Naive thymus-derived CD8-positive, alpha-beta T cell (primary cell): ENCODE measurements around the gene PRF1. TPM values are rescaled to one million over a fixed set of nuclear protein-coding genes. Genes with fewer than 3 reads are reported as not detected.
A peak's percentile ranks its signal among the peaks of the same experiment; 100 is the strongest.

Experiments used
- ATAC-seq, 2 donors: fragments of 150-1000 bp; cut with Tn5 transposase in 1 of 2; sonication (Bioruptor Pico), chemical (Tn5 transposase) in 1 of 2; 1 replicate in 1 of 2; 2 replicates in 1 of 2; pipeline ENCODE4 v1.10.0; 2021; ENCODE audit warnings: mild to moderate bottlenecking in 2 of 2, moderate library complexity in 2 of 2
- POLR2A ChIA-PET: fragments of 350-600 bp; sonication (Branson Sonifier 250); formaldehyde crosslinking; loops from one replicate; lab custom pipeline; 2021; ENCODE audit warnings: antibody characterized with exemption; lab: Charles Lee
- DNase-seq, 10 donors: peaks; one replicate each; pipeline versions ENCODE4 v3.0.0 to v3.0.0-alpha.2; 2020 to 2022
- H3K27ac Mint-ChIP-seq, 10 donors: one replicate each; pipeline ENCODE4 v1.8.0; 2020 to 2022; ENCODE audit warnings: mild to moderate bottlenecking in 10 of 10, mixed read lengths in 10 of 10, moderate library complexity in 4 of 10, inconsistent platforms in 1 of 10
- H3K27me3 Mint-ChIP-seq, 5 donors: one replicate each; pipeline ENCODE4 v1.8.0; 2021 to 2022; ENCODE audit warnings: mixed read lengths in 5 of 5
- H3K36me3 Mint-ChIP-seq, 3 donors: one replicate each; pipeline ENCODE4 v1.8.0; 2020 to 2022; ENCODE audit warnings: mixed read lengths in 3 of 3, mild to moderate bottlenecking in 2 of 3, inconsistent platforms in 1 of 3
- H3K4me1 Mint-ChIP-seq, 4 donors: one replicate each; pipeline ENCODE4 v1.8.0; 2021 to 2022; ENCODE audit warnings: mixed read lengths in 4 of 4
- H3K4me3 Mint-ChIP-seq, 10 donors: one replicate each; pipeline ENCODE4 v1.8.0; 2020 to 2022; ENCODE audit warnings: mild to moderate bottlenecking in 10 of 10, mixed read lengths in 10 of 10, moderate library complexity in 6 of 10, inconsistent platforms in 1 of 10
- H3K9me3 Mint-ChIP-seq, 9 donors: one replicate each; pipeline ENCODE4 v1.8.0; 2020 to 2022; ENCODE audit warnings: mixed read lengths in 9 of 9, mild to moderate bottlenecking in 3 of 9, inconsistent platforms in 1 of 9, moderate library complexity in 1 of 9
- polyA plus RNA-seq, 3 donors: library from polyadenylated mRNA; unstranded; fragments of 300-500 nt; fragmentation: Illumina TruSeq; gene quantifications; one replicate each; pipeline ENCODE4 v1.2.3, GENCODE V29; 2021
- total RNA-seq, 8 experiments: library from RNA in 2 of 8; stranded (reverse) in 2 of 8; gene quantifications; one replicate each; pipeline ENCODE4 v1.2.3 and lab custom pipeline; 2021 to 2026

Gene PRF1
- total and polyA plus RNA-seq, 5 experiments from 2014 or later: 14.7 to 435 (median 58.3) TPM

DNA sequence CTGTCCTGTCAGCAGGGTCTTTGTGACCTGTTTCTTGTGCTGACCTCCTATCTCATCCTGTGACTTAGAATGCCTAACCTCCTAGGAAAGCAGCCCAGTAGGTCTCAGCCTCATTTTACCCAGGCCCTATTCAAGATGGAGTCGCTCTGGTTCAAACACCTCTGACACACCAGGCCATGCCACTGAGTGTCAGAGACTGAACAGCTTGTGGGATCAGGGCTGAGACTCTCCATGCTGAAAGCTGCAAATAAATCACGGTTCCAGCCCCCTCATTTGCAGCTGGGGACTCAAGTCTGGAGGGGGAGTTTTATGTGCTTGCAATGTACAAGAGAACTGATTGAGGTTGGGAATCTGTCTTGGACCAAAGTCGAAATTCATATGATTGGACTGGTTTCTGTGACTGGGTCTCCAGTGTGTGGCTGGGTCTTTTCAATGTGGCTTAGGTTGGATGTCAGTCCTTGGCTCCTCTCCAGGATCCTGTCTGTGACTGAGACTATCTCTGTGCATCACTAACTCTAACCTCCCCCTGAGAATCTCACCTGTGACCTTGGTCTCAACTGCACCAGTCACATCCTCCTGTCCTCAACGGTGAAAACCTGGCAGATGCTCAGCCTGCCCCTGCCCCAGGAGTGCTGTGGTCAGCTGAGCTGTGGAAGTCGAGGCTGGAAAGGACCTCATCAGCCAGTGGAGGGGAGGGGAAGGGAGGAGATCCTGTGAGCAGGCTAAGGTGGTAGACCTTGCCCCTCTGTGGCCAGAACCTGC, 11.7 kb downstream of the PRF1 start:
- ATAC-seq (no peak), DNase-seq (no peak)
- POLR2A ChIA-PET: interaction anchor here (0.5 to 2.9 kb wide), 4 partner anchors 8 to 15 kb away, joined by 3 to 12 read pairs (median 4); partner anchors contain the start of gene PRF1
- Mint-ChIP-seq H3K36me3 (peaks cover 0 to 7% (median 3%) of the 10 kb centered on the region in 3 donors), H3K4me3 (no peak overlapping the region), H3K4me1 (peaks cover 28 to 42% (median 33%) of the 10 kb centered on the region in 4 donors), H3K27me3 (peaks cover 0 to 4% (median 0%) of the 10 kb centered on the region in 5 donors), H3K27ac (peak overlapping the region in 1 of 10 donors; percentile 56), H3K9me3 (no peaks in the 10 kb centered on the region)

DNA sequence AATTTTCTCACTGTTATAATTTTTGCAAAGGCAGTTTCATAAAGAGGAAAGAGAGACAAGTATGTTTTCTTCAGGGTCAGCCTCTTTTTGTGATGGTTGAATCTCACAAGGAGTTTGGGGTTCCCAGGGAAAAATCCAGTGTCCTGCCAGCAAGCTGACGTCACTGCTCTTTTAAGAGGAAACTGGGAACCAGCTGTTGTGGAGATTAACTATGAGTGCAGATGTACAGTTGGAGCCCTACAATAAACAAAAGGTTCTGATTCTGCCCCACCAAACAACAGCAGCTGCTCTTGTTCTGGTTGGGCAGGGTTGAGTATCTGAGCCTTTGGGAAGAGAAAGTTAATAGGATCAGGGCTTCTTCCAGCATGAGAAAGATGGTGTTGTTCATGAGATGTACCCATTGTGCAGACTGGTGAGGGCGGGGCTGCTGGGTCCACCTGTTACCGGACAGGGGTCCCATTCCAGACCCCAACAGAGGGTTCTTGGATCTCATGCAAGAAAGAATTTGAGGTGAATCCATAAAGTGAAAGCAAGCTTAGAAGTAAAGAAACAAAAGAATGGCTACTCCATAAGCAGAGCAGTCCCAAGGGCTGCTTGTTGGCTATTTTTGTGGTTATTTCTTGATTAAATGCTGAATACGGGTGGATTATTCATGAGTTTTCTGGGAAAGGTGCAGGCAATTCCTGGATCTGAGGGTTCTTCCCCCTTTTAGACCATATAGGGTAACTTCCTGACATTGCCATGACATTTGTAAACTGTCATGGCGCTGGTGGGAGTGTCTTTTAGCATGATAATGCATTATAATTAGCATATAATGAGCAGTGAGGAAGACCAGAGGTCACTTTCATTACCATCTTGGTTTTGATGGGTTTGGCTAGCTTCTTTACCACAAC, 12.5 kb downstream of the PRF1 start:
- Mint-ChIP-seq H3K4me3 (no peak overlapping the region), H3K27ac (no peak overlapping the region), H3K9me3 (no peaks in the 10 kb centered on the region), H3K27me3 (peaks cover 0 to 4% (median 0%) of the 10 kb centered on the region in 5 donors), H3K36me3 (peaks cover 0 to 2% (median 2%) of the 10 kb centered on the region in 3 donors), H3K4me1 (peaks cover 24 to 39% (median 32%) of the 10 kb centered on the region in 4 donors)
- DNase-seq: no peak
- no peak for ATAC-seq
- POLR2A ChIA-PET: interaction anchor here (0.5 to 0.7 kb wide), 2 partner anchors 12 to 16 kb away, joined by 3 read pairs; no protein-coding TSS in a partner anchor

DNA sequence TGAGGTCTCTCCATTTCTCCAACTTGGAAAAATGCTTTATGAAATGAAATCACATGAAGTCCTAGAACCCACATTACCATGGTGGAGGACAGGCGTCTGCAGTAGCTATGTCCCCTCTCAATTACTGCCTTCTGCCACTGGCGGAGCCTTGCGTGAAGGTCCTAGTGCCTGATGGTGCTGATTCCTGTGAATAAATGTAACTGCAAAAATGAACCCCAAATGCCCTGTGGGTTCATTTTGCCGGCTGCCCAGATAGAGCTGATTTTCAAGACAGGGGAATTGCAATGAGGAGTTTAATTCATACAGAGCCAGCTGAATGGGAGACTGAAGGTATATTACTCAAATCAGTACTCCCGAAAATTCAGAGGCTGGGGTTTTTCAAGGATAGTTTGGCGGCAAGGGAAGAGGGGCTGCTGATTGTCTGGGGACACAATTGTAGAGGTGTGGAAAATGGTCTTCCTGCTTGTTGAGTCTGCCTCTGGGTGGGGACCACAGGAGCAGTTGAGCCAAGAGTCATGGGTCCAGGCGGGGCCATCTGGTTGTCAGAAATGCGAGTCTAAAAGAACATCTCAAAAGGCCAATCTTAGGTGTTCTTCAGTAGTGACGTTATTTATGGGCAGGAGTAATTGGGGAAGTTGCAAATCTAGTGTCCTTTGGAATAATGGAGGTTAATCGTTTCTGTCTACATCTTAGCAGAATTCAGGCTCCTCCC, 13.5 kb downstream of the PRF1 start:
- no peak overlapping the region for H3K4me3 Mint-ChIP-seq
- DNase-seq: no peak
- POLR2A ChIA-PET: no interaction called here

DNA sequence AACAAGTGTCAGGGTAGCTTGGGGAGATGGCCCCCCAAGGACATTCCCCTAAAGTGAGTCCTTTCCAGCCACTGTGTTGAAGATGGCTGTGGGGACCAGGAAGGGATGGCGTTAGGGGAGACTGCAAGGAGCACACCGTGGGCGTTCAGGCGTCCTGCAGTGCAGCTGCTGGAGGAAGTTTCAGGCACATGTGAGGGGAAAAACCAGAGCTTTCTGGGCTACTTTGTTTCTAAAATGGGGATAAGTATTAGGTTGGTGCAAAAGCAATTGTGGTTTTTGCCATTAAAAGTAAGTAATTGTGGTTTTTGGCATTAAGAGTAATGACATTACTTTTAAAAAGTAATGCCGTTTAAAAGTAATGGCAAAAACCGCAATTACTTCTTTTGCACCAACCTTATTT, 14.3 kb downstream of the PRF1 start:
- DNase-seq (no peak), ATAC-seq (no peak)
- Mint-ChIP-seq H3K27me3 (peaks cover 0 to 4% (median 0%) of the 10 kb centered on the region in 5 donors), H3K4me1 (peaks cover 23 to 31% (median 26%) of the 10 kb centered on the region in 4 donors), H3K9me3 (no peaks in the 10 kb centered on the region), H3K4me3 (no peak overlapping the region), H3K36me3 (peaks cover 0 to 2% (median 2%) of the 10 kb centered on the region in 3 donors), H3K27ac (no peak overlapping the region)
- POLR2A ChIA-PET: no interaction called here

More for the DNA sequence above, 13.5 kb downstream of the PRF1 start:
- ATAC-seq: no peak
- peaks cover 21 to 37% (median 29%) of the 10 kb centered on the region in 4 donors for H3K4me1 Mint-ChIP-seq
- peaks cover 0 to 2% (median 2%) of the 10 kb centered on the region in 3 donors for H3K36me3 Mint-ChIP-seq
- H3K27ac Mint-ChIP-seq: peak overlapping the region in 1 of 10 donors; percentile 45
- H3K27me3 Mint-ChIP-seq: peaks cover 0 to 4% (median 0%) of the 10 kb centered on the region in 5 donors
- no peaks in the 10 kb centered on the region for H3K9me3 Mint-ChIP-seq

DNA sequence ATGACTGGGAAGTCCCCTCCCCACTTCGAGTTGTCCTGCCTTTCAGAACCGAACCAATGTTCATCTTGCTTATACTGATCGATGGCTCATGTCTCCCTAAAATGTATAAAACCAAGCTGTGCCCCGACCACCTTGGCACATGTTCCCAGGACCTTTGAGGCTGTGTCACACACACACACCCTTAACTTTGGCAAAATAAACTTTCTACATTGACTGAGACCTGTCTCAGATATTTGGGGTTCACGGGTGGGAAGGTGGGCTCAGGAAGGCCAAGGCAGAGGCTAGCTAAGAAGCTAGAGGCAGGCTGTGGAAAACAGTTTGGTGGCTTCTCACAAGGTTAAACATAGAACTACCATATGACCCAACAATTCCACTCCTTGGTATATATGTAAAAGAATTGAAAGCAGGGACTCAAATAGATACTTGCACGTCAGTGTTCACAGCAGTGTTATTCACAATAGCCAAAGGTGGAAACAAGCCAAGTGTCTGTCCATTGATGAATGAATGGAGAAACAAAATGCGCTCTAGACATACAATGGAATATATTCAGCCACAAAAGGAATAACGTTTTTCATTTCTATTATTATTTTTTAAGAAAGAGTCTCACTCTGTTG, 15.4 kb downstream of the PRF1 start:
- Mint-ChIP-seq H3K4me1 (peaks cover 15 to 20% (median 18%) of the 10 kb centered on the region in 4 donors), H3K27me3 (peaks cover 0 to 4% (median 0%) of the 10 kb centered on the region in 5 donors), H3K27ac (no peak overlapping the region), H3K36me3 (peaks cover 0 to 2% (median 0%) of the 10 kb centered on the region in 3 donors), H3K4me3 (no peak overlapping the region), H3K9me3 (no peaks in the 10 kb centered on the region)
- no peak for ATAC-seq
- DNase-seq: no peak
- POLR2A ChIA-PET: no interaction called here

DNA sequence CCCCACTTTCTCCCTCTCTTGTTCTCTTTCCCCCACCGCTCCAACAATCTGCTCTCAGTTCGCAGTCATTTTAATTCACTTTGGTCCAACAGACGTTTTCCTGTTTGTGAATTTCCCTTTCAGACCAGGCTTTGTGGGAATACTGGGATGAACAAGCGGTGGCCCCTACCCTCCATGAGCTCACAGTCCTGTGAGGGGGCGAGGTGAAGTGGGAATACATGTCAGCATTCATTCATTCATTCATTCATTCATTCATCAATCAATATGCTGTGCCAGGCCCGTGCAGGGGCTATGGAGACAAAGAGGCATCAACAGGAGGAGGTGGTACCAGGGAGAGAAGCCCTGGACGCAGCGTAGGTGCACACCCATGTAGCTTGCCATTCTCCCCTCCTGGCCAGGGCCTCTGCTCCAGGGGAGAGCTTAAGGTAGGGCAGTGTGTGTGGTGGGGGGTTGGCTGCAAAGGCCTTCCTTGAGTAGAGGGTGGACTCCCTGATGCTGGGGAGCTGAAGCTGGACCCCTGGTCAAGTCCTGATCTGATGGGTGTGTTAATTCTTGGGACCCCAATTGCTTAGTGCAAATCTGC, 16.1 kb downstream of the PRF1 start:
- no peaks in the 10 kb centered on the region for H3K9me3 Mint-ChIP-seq
- no peak overlapping the region for H3K4me3 Mint-ChIP-seq
- peaks cover 0 to 2% (median 0%) of the 10 kb centered on the region in 3 donors for H3K36me3 Mint-ChIP-seq
- no peak for ATAC-seq
- H3K4me1 Mint-ChIP-seq: peaks cover 13 to 19% (median 15%) of the 10 kb centered on the region in 4 donors
- no peak for DNase-seq
- no peak overlapping the region for H3K27ac Mint-ChIP-seq
- POLR2A ChIA-PET: interaction anchor here (2.1 kb wide), 1 partner anchor 16 kb away, joined by 9 read pairs; the partner anchor contains the start of gene PRF1
- peaks cover 0 to 4% (median 0%) of the 10 kb centered on the region in 5 donors for H3K27me3 Mint-ChIP-seq

DNA sequence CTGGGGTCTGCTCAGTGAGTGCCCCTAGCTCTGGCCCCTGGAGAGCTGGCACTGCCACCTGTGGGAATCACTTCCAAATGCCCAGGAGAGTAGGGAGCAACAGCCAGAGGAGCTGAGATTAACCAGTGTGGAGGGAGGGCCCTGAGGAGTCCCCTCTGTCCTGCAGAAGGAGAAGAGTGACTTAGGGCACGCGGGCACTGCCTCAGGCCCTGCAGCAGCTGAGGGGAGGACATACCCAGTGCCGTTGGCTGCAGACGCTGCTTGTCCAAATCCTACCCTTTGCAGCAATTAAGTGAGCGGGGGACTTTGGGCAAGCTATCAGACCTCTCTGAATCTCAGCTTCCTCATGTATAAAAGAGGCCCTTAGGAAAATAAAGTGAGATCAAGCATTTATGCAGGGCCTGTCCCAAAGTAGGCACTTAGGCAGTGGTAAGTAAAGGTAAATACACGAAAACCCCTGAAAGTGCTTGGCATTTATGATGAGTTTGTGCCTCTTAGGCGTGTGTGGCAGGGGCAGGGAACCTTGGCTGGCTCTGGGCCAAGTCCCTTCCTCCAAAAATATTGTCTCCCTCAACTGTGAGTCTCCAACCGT, 16.9 kb downstream of the PRF1 start:
- Mint-ChIP-seq H3K27me3 (peaks cover 0 to 4% (median 0%) of the 10 kb centered on the region in 5 donors), H3K27ac (peak overlapping the region in 1 of 10 donors; percentile 59), H3K36me3 (peaks cover 0 to 2% (median 0%) of the 10 kb centered on the region in 3 donors), H3K4me3 (no peak overlapping the region), H3K4me1 (peaks cover 9 to 18% (median 14%) of the 10 kb centered on the region in 4 donors), H3K9me3 (no peaks in the 10 kb centered on the region)
- DNase-seq (no peak), ATAC-seq (no peak)
- POLR2A ChIA-PET: interaction anchor here (1.1 to 2.1 kb wide), 3 partner anchors 11 to 16 kb away, joined by 4 to 9 read pairs (median 4); partner anchors contain the start of gene PRF1

DNA sequence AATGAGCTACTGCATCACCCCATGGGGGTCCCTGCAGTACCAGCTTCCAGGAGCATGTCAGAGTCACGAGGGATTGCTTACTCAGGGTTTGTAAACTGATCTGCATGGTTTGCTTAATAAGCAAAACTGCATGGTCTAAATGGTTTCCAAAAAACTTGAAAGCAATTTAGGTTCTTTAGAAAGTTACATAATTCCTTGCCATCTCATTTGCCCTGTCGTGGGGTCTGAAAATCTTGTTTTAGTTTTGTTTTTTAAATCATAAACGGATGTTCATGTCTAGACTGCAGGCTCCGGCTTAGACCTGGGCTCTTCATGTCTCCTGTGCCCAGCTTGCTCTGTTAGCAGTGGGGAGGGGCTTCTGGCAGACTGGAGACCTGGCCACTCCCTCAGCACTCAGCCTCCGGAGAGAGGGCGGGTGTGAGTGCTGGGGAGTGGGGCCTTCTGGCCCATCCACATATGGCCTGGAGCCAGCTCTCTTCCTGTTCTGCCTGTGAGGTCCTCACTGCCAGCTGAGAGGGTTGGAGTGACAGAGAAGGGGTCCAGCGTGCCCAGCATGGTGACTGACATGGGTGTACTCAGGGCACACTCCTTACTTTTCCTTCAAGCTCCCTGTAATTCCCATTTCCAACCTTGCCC, 17.5 kb downstream of the PRF1 start:
- ATAC-seq: peak; percentile 63 to 75
- no peak overlapping the region for H3K4me3 Mint-ChIP-seq
- H3K4me1 Mint-ChIP-seq: peaks cover 10 to 22% (median 16%) of the 10 kb centered on the region in 4 donors
- POLR2A ChIA-PET: interaction anchor here (1.1 to 2.1 kb wide), 3 partner anchors 11 to 17 kb away, joined by 4 to 9 read pairs (median 4); partner anchors contain the start of gene PRF1
- peaks cover 0 to 2% (median 0%) of the 10 kb centered on the region in 3 donors for H3K36me3 Mint-ChIP-seq
- H3K9me3 Mint-ChIP-seq: no peaks in the 10 kb centered on the region
- peaks cover 0 to 4% (median 0%) of the 10 kb centered on the region in 5 donors for H3K27me3 Mint-ChIP-seq
- H3K27ac Mint-ChIP-seq: peak overlapping the region in 2 of 10 donors; percentile 52 to 59
- DNase-seq: peak in 2 of 10 donors; percentile 23 to 25

DNA sequence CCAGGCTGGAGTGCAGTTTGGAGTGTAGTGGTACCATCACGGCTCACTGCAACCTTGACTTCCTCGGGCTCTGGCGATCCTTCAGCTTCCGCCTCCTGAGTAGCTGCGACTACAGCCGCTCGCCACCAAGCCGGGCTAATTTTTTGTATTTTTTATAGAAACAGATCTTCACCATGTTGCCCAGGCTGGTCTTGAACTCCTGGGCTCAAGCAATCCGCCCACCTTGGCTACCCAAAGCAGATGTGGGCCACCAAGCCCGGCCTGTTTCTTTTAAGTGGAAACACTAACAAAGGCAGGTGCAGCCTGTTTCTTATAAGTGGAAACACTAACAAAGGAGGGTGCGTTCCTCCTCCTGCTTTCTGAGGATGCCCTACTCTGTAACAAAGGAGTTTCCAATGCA, 18.2 kb downstream of the PRF1 start:
- Mint-ChIP-seq H3K4me1 (peaks cover 16 to 28% (median 21%) of the 10 kb centered on the region in 4 donors), H3K27ac (no peak overlapping the region), H3K36me3 (peaks cover 0 to 2% (median 0%) of the 10 kb centered on the region in 3 donors), H3K4me3 (no peak overlapping the region), H3K27me3 (peaks cover 0 to 4% (median 0%) of the 10 kb centered on the region in 5 donors), H3K9me3 (no peaks in the 10 kb centered on the region)
- no peak for ATAC-seq
- POLR2A ChIA-PET: interaction anchor here (0.6 to 2.1 kb wide), 3 partner anchors 18 to 286 kb away, joined by 3 to 9 read pairs (median 7); partner anchors contain the start of gene PRF1
- no peak for DNase-seq

DNA sequence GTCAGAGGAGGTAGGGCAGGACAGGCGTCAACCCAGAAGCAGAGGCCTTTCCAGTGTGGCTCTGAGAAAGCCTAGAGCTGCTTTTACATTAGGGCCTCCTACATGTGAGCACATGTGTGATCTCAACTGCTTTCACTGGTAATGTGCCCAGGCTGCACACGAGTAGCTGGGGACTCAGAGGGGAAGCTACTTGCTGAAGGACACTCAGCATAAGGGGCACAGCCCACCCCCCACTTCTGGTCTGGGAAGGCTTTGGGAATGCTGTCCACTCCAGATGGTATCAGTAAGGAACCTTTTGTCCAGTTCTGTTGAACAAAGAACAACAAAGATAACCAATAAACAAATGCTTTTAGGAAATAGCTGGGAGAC, 18.9 kb downstream of the PRF1 start:
- POLR2A ChIA-PET: interaction anchor here (1.8 kb wide), 1 partner anchor 18 kb away, joined by 7 read pairs; the partner anchor contains the start of gene PRF1
- ATAC-seq: no peak
- peaks cover 0 to 2% (median 0%) of the 10 kb centered on the region in 9 donors for H3K9me3 Mint-ChIP-seq
- no peaks in the 10 kb centered on the region for H3K36me3 Mint-ChIP-seq
- H3K4me1 Mint-ChIP-seq: peaks cover 16 to 36% (median 27%) of the 10 kb centered on the region in 4 donors
- no peak for DNase-seq
- H3K27ac Mint-ChIP-seq: no peak overlapping the region
- peaks cover 0 to 2% (median 0%) of the 10 kb centered on the region in 5 donors for H3K27me3 Mint-ChIP-seq
- no peak overlapping the region for H3K4me3 Mint-ChIP-seq
